Neural crest cell (in vitro differentiated cells): ENCODE data around the gene ARMH1. TPM values are rescaled to one million over a fixed set of nuclear protein-coding genes. Genes with fewer than 3 reads are reported as not detected.

Experiments
- DNase-seq: peaks from one replicate; pipeline ENCODE4 v3.0.0; 2021; ENCODE audit warnings: low read depth, mixed read lengths, low spot score
- H3K27ac Mint-ChIP-seq: one replicate; pipeline ENCODE4 v1.8.0; 2021; ENCODE audit warnings: mild to moderate bottlenecking, mixed read lengths; ENCODE audit not compliant: unreplicated experiment
- H3K27me3 Mint-ChIP-seq: 2 replicates; pipeline ENCODE4 v1.8.0; 2021; ENCODE audit warnings: low read depth, mild to moderate bottlenecking, mixed read lengths
- H3K36me3 Mint-ChIP-seq: 2 replicates; pipeline ENCODE4 v1.8.0; 2021; ENCODE audit warnings: low read depth, mild to moderate bottlenecking, mixed read lengths
- H3K4me1 Mint-ChIP-seq: 2 replicates; pipeline ENCODE4 v1.8.0; 2021; ENCODE audit warnings: mixed read lengths
- H3K4me3 Mint-ChIP-seq: one replicate; pipeline ENCODE4 v1.8.0; 2021; ENCODE audit warnings: mild to moderate bottlenecking, mixed read lengths
- H3K9me3 Mint-ChIP-seq: 2 replicates; pipeline ENCODE4 v1.8.0; 2021; ENCODE audit warnings: mixed read lengths
- total RNA-seq: library from RNA; stranded (reverse); gene quantifications from 2 replicates; pipeline ENCODE4 v1.2.1, GENCODE V29; 2021
- TF ChIP-seq, protein P1 (sequence below): fragments of 200-600 bp; sonication (generic); conservative IDR thresholded peaks from 2 replicates; pipeline ENCODE4 v1.5.0; 2021; ENCODE audit warnings: antibody characterized with exemption, mild to moderate bottlenecking

Gene ARMH1
- total RNA-seq, 1 donor from 2014 or later: 5.6 TPM

DNA sequence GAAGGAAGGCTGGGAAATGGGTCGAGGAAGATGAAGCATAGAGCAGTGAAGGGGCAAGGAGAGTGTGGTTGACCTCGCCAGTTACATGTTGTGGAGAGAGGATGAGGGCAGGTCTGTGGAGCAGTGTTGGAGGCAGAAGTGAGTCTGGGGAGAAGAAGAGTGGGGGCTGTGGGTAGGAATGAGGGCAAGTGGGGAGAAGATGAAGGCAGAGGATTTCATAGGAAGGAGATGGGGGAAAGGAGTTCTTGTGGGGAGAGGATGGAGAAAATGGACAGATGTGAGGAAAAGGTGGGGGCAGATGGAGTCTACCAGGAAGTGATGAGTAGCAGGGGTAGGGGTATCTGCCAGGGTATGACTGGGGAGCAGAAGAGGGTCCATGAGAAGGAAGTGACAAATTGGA is 3.6 kb downstream of the ARMH1 start:
- Mint-ChIP-seq H3K27ac (no peak overlapping the region), H3K4me3 (no peak overlapping the region), H3K4me1 (peaks cover 18% of the 10 kb centered on the region), H3K27me3 (no peaks in the 10 kb centered on the region), H3K36me3 (peaks cover 5% of the 10 kb centered on the region), H3K9me3 (no peaks in the 10 kb centered on the region)
- TF ChIP-seq, protein P1, sequence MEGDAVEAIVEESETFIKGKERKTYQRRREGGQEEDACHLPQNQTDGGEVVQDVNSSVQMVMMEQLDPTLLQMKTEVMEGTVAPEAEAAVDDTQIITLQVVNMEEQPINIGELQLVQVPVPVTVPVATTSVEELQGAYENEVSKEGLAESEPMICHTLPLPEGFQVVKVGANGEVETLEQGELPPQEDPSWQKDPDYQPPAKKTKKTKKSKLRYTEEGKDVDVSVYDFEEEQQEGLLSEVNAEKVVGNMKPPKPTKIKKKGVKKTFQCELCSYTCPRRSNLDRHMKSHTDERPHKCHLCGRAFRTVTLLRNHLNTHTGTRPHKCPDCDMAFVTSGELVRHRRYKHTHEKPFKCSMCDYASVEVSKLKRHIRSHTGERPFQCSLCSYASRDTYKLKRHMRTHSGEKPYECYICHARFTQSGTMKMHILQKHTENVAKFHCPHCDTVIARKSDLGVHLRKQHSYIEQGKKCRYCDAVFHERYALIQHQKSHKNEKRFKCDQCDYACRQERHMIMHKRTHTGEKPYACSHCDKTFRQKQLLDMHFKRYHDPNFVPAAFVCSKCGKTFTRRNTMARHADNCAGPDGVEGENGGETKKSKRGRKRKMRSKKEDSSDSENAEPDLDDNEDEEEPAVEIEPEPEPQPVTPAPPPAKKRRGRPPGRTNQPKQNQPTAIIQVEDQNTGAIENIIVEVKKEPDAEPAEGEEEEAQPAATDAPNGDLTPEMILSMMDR: no peak
- DNase-seq: no peak

DNA sequence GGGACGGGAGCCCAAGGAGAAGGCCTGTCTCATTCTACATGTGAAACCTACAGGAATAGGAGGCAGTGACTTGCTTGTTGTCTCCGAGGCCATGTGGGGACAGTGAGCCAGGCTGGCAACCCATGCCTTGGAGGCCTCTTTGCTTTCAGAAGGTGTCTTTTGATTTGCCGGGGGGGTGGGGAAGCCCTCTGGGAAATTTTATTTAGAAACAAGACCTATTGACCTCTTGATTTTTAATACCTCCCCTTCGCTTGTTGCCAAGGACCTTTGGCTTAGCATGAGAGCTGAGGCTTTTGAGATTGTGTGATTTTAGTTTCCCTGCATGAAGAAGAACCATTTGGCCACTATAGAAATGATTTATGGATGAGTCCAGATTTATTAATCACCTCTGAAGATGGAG is 4.1 kb downstream of the ARMH1 start:
- Mint-ChIP-seq H3K4me1 (peaks cover 12% of the 10 kb centered on the region), H3K9me3 (no peaks in the 10 kb centered on the region), H3K27me3 (no peaks in the 10 kb centered on the region), H3K36me3 (peaks cover 5% of the 10 kb centered on the region), H3K4me3 (no peak overlapping the region), H3K27ac (no peak overlapping the region)
- no peak for DNase-seq
- TF ChIP-seq, protein P1: no peak

- no peak for DNase-seq
- Mint-ChIP-seq H3K9me3 (no peaks in the 10 kb centered on the region), H3K4me1 (peaks cover 8% of the 10 kb centered on the region), H3K27me3 (no peaks in the 10 kb centered on the region), H3K27ac (no peak overlapping the region), H3K4me3 (no peak overlapping the region), H3K36me3 (peaks cover 5% of the 10 kb centered on the region)
- TF ChIP-seq, protein P1: no peak
These were observed 5.0 kb downstream of the ARMH1 start for GRCh38 chr1:44679468-44679867.

GRCh38 chr1:44681905-44682882 is 7.7 kb downstream of the ARMH1 start:
- no peak overlapping the region for H3K27ac Mint-ChIP-seq
- TF ChIP-seq, protein P1: no peak
- no peaks in the 10 kb centered on the region for H3K4me1 Mint-ChIP-seq
- H3K27me3 Mint-ChIP-seq: no peaks in the 10 kb centered on the region
- H3K4me3 Mint-ChIP-seq: no peak overlapping the region
- H3K9me3 Mint-ChIP-seq: no peaks in the 10 kb centered on the region
- peaks cover 5% of the 10 kb centered on the region for H3K36me3 Mint-ChIP-seq
- DNase-seq: no peak

- H3K36me3 Mint-ChIP-seq: peaks cover 5% of the 10 kb centered on the region
- TF ChIP-seq, protein P1: no peak
- no peak for DNase-seq
- no peak overlapping the region for H3K4me3 Mint-ChIP-seq
- no peaks in the 10 kb centered on the region for H3K27me3 Mint-ChIP-seq
- H3K9me3 Mint-ChIP-seq: no peaks in the 10 kb centered on the region
- no peak overlapping the region for H3K27ac Mint-ChIP-seq
- no peaks in the 10 kb centered on the region for H3K4me1 Mint-ChIP-seq
These were observed 8.4 kb downstream of the ARMH1 start for GRCh38 chr1:44682883-44683265.
